OCI-LY7 (cell line): Measurements from ENCODE around the gene DNAH3.

Experiments used
- EZH2phosphoT487 ChIP-seq: fragments of 200-600 bp; sonication (generic); IDR thresholded peaks from 2 replicates; pipeline ENCODE4 v1.6.1; 2018; ENCODE audit warnings: low read depth, borderline replicate concordance, mild to moderate bottlenecking, mixed run types, antibody characterized with exemption, low read length, moderate library complexity, mixed read lengths
- TF ChIP-seq, protein P1 (sequence below): fragments of 200-600 bp; sonication (generic); conservative IDR thresholded peaks from 2 replicates; pipeline ENCODE4 v1.5.1; 2014; ENCODE audit warnings: mild to moderate bottlenecking, antibody characterized with exemption, low read length, moderate library complexity, mixed read lengths

DNA sequence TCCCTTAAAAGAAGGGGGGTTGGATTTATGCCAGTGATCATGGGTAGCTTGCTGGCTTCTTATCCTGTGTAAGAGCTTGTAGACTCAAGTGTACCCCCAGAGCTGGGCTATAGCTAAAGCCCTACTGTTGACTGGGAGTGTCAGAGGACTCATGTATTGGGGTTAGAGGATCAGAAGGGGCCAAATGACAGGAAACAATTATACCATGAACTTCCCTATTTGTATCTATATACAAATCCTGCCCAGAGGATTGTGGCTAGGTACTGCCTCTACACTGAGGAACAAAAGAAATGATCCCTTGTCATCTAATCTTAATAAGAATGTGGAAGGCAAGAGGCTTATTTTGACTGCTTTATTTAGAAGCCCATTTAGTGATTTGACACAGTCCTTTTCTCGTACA, 46.5 kb upstream of the DNAH3 start:
- TF ChIP-seq, protein P1, sequence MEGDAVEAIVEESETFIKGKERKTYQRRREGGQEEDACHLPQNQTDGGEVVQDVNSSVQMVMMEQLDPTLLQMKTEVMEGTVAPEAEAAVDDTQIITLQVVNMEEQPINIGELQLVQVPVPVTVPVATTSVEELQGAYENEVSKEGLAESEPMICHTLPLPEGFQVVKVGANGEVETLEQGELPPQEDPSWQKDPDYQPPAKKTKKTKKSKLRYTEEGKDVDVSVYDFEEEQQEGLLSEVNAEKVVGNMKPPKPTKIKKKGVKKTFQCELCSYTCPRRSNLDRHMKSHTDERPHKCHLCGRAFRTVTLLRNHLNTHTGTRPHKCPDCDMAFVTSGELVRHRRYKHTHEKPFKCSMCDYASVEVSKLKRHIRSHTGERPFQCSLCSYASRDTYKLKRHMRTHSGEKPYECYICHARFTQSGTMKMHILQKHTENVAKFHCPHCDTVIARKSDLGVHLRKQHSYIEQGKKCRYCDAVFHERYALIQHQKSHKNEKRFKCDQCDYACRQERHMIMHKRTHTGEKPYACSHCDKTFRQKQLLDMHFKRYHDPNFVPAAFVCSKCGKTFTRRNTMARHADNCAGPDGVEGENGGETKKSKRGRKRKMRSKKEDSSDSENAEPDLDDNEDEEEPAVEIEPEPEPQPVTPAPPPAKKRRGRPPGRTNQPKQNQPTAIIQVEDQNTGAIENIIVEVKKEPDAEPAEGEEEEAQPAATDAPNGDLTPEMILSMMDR = no peak
- no peak for TF ChIP-seq EZH2phosphoT487
